ENCODE data around the gene XRCC4. TPM values are rescaled to one million over a fixed set of nuclear protein-coding genes. Genes with fewer than 3 reads are reported as not detected.

The XRCC4 gene
- total RNA-seq, 1 donor from 2014 or later, result 11.6 TPM

DNA sequence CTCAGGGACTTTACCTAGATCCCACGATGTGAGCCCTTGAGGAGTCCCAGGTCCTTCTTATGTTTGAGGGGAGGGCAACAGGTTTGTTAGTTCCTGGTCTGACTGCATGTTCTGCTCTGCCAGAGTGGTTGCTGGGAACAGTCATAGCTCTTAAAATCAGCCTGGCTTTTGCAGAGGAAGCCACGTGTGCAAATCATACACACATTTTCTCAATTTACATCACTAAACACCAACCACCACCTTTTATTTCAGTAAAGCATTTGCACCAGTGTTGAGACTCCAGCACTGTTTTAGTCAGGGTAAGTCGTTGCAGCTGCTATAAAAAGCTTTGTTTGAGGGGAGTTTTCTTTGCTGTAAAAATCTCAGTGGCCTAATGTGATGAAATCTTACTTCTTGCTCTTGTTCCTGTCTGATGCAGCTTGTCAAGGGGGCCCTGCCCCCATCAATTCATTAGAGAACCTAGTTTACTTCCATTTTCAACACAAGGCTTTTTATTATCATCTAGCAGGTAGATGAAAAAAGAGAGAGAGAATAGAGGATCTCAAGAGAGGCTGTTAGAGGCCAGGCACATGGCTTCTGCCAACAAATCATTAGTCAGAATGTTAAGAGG, 323.9 kb downstream of the XRCC4 start:
- DNase-seq, result no peak
- Mint-ChIP-seq H3K27me3 (peaks cover 3% of the 10 kb centered on the region), H3K9me3 (no peaks in the 10 kb centered on the region), H3K4me1 (peaks cover 2% of the 10 kb centered on the region), H3K27ac (no peak overlapping the region), H3K4me3 (no peak overlapping the region), H3K36me3 (ENCODE audit: low read depth) (no peaks in the 10 kb centered on the region)
- intact Hi-C loops (cut with micrococcal nuclease), result no loop called here

DNA sequence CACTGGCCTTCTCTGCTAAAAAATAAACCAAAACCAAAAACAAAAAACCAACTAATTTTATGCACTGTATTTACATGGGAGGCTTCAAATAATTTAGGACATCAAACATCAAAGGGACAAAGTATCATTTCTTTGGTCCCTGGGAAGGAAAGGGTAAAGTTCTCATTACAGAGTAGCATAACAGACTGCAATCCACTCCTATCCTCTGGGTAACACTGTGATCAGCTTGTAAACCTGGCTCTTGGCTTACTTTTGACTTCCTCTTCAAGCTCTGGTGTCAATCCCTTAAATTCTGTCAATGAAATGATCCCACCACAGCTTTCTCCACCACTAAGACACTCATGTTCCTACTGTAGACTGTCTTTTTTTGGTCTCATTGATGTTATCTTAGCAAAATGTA, 324.4 kb downstream of the XRCC4 start:
- DNase-seq, result no peak
- H3K4me1 Mint-ChIP-seq, result peaks cover 2% of the 10 kb centered on the region
- H3K27ac Mint-ChIP-seq, result no peak overlapping the region
- peaks cover 3% of the 10 kb centered on the region for H3K27me3 Mint-ChIP-seq
- no peak overlapping the region for H3K4me3 Mint-ChIP-seq
- no peaks in the 10 kb centered on the region for H3K9me3 Mint-ChIP-seq
- no peaks in the 10 kb centered on the region for H3K36me3 Mint-ChIP-seq (ENCODE audit: low read depth)
- intact Hi-C loops (cut with micrococcal nuclease), result no loop called here

Other genes with a start within 250 kb of the XRCC4 start
- 82.0 and 87.4 TPM in 2 replicates for gene TMEM167A, start 153 bp upstream of the XRCC4 start, total RNA-seq

Data from activated CD4-positive, alpha-beta T cell treated with anti-CD3 and anti-CD28 coated beads, Interleukin-2, amount 10 ng/mL, durations not matched to agents 24 days and 14 days (primary cell).